ENCODE measurements around the gene AIFM3.

AIFM3 gene

DNA sequence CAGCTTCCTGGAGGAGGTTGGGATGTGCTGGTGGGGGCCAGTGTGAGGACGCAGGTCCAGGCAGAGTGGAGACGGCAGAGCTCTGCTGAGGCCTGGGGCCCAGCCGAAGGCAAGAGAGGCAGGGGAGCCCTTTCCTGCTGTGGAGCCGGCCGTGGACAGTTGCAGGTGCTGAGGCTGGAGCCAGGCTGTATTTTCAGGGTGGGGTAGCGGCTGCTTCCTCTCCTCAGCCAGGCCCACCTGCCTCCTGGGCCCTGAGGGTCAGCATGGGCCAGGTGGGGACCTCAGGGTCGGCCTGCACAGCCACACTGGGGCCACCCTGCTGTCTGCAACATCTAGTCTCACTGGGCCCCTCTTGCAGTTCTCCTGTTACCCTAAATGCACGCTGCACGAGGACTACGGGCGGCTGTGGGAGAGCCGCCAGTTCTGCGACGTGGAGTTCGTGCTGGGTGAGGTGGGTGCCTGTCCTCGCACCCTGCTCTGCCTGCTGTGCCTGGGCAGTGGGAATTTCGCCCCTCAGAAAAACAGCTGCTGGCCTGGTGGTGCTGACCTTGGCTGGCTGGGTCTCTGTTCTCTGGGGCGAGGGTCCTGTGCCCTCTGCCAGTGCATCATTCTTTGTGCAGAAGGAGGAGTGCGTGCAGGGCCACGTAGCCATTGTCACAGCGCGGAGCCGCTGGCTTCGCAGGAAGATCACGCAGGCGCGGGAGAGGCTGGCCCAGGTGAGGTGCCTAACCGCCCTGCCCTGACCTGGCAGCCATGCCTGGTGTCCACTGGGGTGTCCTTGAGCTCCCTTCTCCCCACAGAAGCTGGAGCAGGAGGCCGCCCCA, 26.5 kb downstream of the AIFM3 start:
- H3K4me2 ChIP-seq (ENCODE audit: low read length), result no peak overlapping the region
- no peaks in the 10 kb centered on the region for H3F3A ChIP-seq (ENCODE audit: control insufficient read depth, insufficient read depth)
- H3K79me2 ChIP-seq (ENCODE audit: control insufficient read depth, low read length), result no peaks in the 10 kb centered on the region; the same call in 1 of the 2 replicates
- no peak for TF ChIP-seq EZH2phosphoT487 (IDR thresholded peaks at IDR 0.05; ENCODE audit: borderline replicate concordance, low read length)
- TF ChIP-seq, protein P1, sequence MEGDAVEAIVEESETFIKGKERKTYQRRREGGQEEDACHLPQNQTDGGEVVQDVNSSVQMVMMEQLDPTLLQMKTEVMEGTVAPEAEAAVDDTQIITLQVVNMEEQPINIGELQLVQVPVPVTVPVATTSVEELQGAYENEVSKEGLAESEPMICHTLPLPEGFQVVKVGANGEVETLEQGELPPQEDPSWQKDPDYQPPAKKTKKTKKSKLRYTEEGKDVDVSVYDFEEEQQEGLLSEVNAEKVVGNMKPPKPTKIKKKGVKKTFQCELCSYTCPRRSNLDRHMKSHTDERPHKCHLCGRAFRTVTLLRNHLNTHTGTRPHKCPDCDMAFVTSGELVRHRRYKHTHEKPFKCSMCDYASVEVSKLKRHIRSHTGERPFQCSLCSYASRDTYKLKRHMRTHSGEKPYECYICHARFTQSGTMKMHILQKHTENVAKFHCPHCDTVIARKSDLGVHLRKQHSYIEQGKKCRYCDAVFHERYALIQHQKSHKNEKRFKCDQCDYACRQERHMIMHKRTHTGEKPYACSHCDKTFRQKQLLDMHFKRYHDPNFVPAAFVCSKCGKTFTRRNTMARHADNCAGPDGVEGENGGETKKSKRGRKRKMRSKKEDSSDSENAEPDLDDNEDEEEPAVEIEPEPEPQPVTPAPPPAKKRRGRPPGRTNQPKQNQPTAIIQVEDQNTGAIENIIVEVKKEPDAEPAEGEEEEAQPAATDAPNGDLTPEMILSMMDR (IDR thresholded peaks at IDR 0.05; ENCODE audit: low read depth, low read length, poor library complexity, severe bottlenecking), result no peak
- H3K27me3 ChIP-seq (ENCODE audit: control insufficient read depth, low read length), result no peaks in the 10 kb centered on the region
- no peak overlapping the region for H3K27ac ChIP-seq (ENCODE audit: low read depth, low read length)
- H3K9me2 ChIP-seq (replicated peaks; ENCODE audit: control insufficient read depth, low read length), result no peaks in the 10 kb centered on the region
- H3K9me3 ChIP-seq (ENCODE audit: control insufficient read depth, insufficient read depth, low read length), result no peaks in the 10 kb centered on the region
- no peaks in the 10 kb centered on the region for H4K20me1 ChIP-seq (ENCODE audit: control insufficient read depth, insufficient read depth, low read depth, low read length)
- H3K4me1 ChIP-seq (ENCODE audit: control insufficient read depth, low read length), result peaks cover 8% of the 10 kb centered on the region
- peaks cover 60% of the 10 kb centered on the region for H3K36me3 ChIP-seq (ENCODE audit: control insufficient read depth, low read length)
- H3K4me3 ChIP-seq (ENCODE audit: low read length), result no peak overlapping the region

DNA sequence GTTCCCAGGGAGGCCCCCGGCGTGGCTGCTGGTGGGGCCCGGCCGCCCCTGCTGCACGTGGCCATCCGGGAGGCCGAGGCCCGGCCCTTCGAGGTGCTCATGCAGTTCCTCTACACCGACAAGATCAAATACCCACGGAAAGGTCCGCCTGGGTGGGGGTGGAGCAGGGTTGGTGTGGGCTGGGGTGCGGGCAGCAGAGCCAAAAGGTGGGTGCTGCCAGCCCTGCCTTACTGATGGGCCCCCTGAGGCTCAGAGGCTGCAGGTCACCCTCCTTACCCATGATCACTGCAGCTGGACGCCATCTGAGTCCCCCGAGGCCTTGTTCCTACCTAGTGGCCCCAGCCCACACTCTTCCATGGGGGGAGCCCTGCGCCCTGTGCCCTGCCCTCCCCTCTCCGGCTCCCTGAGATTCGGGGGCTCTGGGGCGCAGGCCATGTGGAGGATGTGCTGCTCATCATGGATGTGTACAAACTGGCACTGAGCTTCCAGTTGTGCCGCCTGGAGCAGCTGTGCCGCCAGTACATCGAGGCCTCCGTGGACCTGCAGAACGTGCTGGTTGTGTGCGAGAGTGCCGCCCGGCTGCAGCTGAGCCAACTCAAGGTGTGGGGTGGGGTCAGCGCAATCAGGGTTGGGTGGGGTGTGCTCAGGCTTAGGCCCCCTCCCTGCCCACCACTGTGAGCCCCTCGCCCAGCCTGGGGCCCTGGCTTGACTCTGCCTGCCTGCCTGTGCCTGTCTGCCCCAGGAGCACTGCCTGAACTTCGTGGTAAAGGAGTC, 27.3 kb downstream of the AIFM3 start:
- peaks cover 3% of the 10 kb centered on the region for H3F3A ChIP-seq (ENCODE audit: control insufficient read depth, insufficient read depth)
- no peak for TF ChIP-seq EZH2phosphoT487 (IDR thresholded peaks at IDR 0.05; ENCODE audit: borderline replicate concordance, low read length)
- TF ChIP-seq, protein P1 (IDR thresholded peaks at IDR 0.05; ENCODE audit: low read depth, low read length, poor library complexity, severe bottlenecking), result no peak
- H3K27ac ChIP-seq (ENCODE audit: low read depth, low read length), result no peak overlapping the region
- no peaks in the 10 kb centered on the region; the same call in none of the 2 replicates for H3K79me2 ChIP-seq (ENCODE audit: control insufficient read depth, low read length)
- no peaks in the 10 kb centered on the region for H3K9me3 ChIP-seq (ENCODE audit: control insufficient read depth, insufficient read depth, low read length)
- H3K27me3 ChIP-seq (ENCODE audit: control insufficient read depth, low read length), result no peaks in the 10 kb centered on the region
- no peak overlapping the region for H3K4me3 ChIP-seq (ENCODE audit: low read length)
- no peak overlapping the region for H3K4me2 ChIP-seq (ENCODE audit: low read length)
- H3K4me1 ChIP-seq (ENCODE audit: control insufficient read depth, low read length), result peaks cover 5% of the 10 kb centered on the region
- H3K36me3 ChIP-seq (ENCODE audit: control insufficient read depth, low read length), result peaks cover 61% of the 10 kb centered on the region
- no peaks in the 10 kb centered on the region for H3K9me2 ChIP-seq (replicated peaks; ENCODE audit: control insufficient read depth, low read length)
- no peaks in the 10 kb centered on the region for H4K20me1 ChIP-seq (ENCODE audit: control insufficient read depth, insufficient read depth, low read depth, low read length)

DNA sequence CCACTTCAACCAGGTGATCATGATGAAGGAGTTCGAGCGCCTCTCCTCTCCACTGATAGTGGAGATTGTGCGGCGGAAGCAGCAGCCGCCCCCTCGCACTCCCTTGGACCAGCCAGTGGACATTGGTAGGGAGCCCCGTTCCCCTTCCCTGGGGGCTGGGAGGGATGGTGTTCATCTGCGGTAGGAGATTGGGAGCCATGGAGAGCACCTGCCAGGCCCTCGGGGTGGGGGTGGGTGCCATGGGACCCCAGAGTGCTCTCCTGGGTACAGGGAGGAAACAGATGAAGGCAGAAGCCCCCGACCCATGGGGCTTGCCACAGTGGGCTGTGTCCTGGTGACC, 27.8 kb downstream of the AIFM3 start:
- peaks cover 5% of the 10 kb centered on the region for H3K79me2 ChIP-seq (ENCODE audit: control insufficient read depth, low read length)
- H4K20me1 ChIP-seq (ENCODE audit: control insufficient read depth, insufficient read depth, low read depth, low read length), result no peaks in the 10 kb centered on the region
- peaks cover 64% of the 10 kb centered on the region for H3K36me3 ChIP-seq (ENCODE audit: control insufficient read depth, low read length)

More for the DNA sequence above, 27.8 kb downstream of the AIFM3 start:
- H3K4me3 ChIP-seq (ENCODE audit: low read length), result no peak overlapping the region
- H3K27ac ChIP-seq (ENCODE audit: low read depth, low read length), result no peak overlapping the region
- H3K9me2 ChIP-seq (replicated peaks; ENCODE audit: control insufficient read depth, low read length), result no peaks in the 10 kb centered on the region
- no peaks in the 10 kb centered on the region for H3K27me3 ChIP-seq (ENCODE audit: control insufficient read depth, low read length)
- no peak for TF ChIP-seq EZH2phosphoT487 (IDR thresholded peaks at IDR 0.05; ENCODE audit: borderline replicate concordance, low read length)
- peaks cover 2% of the 10 kb centered on the region for H3K4me1 ChIP-seq (ENCODE audit: control insufficient read depth, low read length)
- H3K4me2 ChIP-seq (ENCODE audit: low read length), result no peak overlapping the region
- H3F3A ChIP-seq (ENCODE audit: control insufficient read depth, insufficient read depth), result peaks cover 3% of the 10 kb centered on the region
- H3K9me3 ChIP-seq (ENCODE audit: control insufficient read depth, insufficient read depth, low read length), result no peaks in the 10 kb centered on the region
